Adipose tissue (tissue), 3 donors: Measurements from ENCODE around the gene AMIGO1. TPM values are rescaled to one million over a fixed set of nuclear protein-coding genes. Genes with fewer than 3 reads are reported as not detected.
"Not testable (repeated sequence)": the region's sequence is repeated elsewhere in the genome, so short reads cannot be mapped to it uniquely, and the experiment has no call there.

Experiments used
- H3K27ac ChIP-seq: one replicate; pipeline ENCODE4 v1.5.1; 2013; ENCODE audit warnings: low read depth, low read length
- WGBS, 3 donors: extraction: QIAGEN DNeasy Blood & Tissue Kit; methylation state at CpG; one replicate each; pipeline ENCODE4 v1.1.7; 2013; 5-methylcytosine and 5-hydroxymethylcytosine counted together
- polyA plus RNA-seq, 3 donors: library from polyadenylated mRNA; stranded (reverse); fragments of 200-250 nt; gene quantifications; one replicate each; pipeline ENCODE4 v1.2.3, GENCODE V29; 2013
- donor health status: healthy with polysubstance abuse.
- donor health status: Bipolar disorder and iron deficiency.
- donor health status: healthy.

The AMIGO1 gene
- polyA plus RNA-seq, 3 donors, result 2.1 to 3.8 (median 2.5) TPM

DNA sequence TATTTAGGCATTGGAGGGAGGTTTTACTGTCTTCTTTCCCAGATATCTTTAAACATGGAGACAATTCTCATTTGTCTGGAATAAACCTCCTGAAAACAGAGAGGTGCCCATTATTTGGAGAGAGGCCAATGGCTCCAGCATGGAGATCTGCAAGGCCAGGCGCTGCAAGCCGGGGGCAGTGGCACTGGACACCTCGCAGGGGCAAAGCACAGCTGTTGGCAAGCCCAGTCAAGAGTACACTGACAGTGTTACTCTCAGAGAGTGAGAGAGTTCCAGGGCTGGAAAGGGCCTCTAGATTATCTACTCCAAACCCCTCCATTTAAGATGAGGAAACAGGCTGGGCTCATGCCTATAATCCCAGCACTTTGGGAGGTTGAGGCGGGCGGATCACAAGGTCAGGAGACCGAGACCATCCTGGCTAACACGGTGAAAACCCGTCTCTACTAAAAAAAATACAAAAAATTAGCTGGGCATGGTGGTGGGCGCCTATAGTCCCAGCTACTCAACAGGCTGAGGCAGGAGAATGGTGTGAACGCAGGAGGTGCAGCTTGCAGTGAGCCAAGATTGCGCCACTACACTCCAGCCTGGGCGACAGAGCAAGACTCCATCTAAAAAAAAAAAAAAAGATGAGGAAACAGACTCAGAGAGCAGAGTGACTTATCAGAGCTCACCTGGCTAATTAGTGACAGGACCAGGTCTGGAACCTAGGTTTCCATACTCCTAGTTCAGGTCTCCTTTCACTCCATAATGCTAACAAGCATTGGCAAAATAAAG lies 36.1 kb downstream of the AMIGO1 start:
- not testable (repeated sequence) for H3K27ac ChIP-seq
- WGBS, 3 donors, result 84 to 86% (median 85%) methylated on average over 12 of the region's 12 CpGs

DNA sequence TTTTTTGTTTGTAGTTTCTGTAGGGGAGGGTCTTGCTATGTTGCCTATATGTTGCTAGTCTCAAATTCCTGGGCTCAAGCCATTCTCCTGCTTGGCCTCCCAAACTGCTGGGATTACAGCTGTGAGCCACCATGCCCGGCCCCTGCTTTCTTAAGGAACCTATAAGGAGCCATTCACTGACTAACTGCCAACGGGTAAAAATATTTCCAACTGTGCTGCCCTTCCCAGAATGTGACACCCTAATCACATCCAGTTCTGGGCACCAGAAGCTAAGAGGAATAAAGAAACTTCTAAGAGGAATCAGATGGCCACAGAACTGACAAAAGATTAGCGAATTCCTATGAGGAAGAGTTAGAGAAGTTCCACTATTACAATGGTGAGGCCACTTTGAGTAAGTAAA lies 36.7 kb downstream of the AMIGO1 start:
- 64 to 70% (median 70%) methylated on average over 3 of the region's 3 CpGs for WGBS, 3 donors
- H3K27ac ChIP-seq, result no peak overlapping the region

DNA sequence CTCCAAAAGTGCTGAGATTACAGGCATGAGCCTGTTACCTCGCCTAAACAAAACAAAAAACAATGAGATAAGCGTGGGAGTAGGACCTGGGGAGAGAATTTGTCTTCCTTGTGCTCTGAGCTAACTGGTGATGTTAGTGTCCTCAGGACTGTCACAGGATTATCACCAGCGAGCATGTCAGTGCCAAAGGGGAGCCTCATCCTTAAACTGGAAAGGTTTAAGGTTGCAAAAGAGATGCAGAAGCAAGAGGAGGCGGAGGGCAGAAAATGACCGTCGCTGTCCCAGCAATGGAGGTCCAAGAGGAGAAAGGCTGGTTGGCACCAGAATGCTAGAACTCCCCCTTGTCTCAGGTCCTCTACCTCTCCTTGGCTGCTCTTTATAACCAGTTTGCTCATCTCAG lies 39.3 kb downstream of the AMIGO1 start:
- H3K27ac ChIP-seq, result no peak overlapping the region
- WGBS, 3 donors, result 63 to 68% (median 66%) methylated on average over 6 of the region's 6 CpGs

DNA sequence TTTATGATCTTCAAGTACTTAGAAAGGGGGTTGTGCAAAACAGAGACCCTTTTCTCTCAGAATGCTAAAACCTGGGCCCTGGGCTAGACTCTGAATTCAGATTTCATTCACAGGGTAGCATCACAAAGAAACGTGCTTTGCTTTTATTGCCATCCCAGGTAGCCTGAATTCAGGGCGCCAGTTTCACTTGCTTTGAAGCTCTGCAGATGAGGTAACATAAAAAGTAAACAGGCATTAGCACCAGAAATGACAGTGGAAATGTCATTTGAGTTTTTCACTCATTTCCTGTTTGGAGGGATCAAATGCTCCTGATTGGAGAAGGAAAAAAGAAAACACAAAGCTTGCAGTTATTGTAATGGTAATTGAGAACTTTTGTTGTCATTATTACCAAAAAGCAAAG lies 40.6 kb downstream of the AMIGO1 start:
- WGBS, 3 donors, result 32 to 54% (median 36%) methylated on average over 2 of the region's 2 CpGs
- H3K27ac ChIP-seq, result no peak overlapping the region

DNA sequence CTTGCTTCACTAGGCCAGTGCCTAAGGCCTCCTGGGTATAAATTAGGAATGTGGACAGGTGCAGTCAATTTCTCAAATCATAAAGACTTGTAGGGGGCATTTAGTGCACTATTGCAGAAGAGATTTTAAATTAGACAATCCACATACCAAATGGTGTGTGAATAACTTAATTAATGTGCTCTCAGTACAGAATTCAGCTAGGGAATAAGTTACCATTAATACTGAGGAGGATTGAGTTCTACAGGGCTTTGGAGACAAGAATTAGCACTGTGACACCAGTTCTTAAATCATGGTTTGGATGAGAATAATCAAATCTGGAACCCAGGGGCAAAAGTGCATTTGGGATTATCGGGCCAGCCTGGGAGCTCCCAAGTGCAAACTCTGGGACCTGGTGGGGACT lies 41.5 kb downstream of the AMIGO1 start:
- 92 to 97% (median 94%) methylated on average over 1 of the region's 1 CpG for WGBS, 3 donors
- no peak overlapping the region for H3K27ac ChIP-seq

DNA sequence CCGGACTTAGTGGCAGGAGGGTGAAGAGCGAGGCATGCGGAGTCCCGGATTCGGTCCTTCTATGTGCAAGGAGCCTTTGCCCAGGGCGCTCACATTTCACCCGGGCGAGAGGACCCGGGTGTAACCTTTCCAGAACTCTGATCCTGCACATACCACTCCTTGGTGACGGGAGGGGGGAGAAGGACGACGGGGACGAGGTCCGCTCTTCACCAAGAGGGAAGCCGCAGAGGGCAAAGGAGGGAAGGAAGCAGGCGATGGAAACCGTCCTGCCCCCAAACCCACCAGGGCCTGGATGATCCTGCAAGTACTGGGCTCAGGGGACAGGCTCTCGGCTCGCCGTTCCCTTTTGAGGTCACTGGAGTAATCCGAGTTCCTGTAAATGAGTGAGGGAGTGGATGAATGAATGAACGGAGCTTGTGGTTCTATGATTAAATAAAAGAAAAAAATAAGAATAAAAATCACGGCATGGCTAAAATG lies 42.2 kb downstream of the AMIGO1 start:
- 14 to 15% (median 14%) methylated on average over 23 of the region's 23 CpGs for WGBS, 3 donors

DNA sequence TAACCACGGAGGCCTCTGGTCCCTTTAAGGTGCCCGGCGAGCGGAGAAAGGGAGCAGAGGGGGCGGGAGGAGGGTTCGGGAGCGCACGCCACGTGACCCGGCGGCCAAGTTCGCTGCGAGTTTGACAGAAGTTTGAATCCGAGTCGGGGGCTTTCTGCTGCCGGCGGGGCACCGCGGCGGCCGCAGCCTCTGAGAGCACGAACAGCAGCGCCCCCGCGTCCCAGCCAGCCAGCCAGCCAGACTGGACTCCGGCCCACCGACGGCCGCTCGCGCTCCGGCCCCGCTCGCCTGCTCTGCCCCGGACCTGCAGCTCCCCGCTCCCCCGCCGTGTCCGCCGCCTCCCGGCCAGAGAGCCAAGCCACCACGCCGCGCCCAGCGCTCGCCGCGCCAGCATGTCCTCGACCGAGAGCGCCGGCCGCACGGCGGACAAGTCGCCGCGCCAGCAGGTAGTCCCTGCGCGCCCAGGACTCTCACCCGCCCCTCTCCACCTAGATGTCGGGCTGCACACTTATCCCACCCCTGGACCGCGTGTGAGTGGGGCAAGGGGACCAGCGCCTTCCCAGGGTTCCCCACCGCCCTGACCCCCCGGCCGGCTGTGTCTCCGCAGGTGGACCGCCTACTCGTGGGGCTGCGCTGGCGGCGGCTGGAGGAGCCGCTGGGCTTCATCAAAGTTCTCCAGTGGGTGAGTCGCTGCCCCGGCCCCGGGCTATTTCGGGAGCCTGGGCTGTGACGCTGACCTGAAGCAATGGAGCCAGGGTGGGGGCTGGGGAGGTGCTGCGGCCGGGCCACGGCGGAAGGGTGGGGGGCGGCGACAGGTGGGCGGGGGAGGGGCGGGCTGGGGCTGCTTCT lies 42.9 kb downstream of the AMIGO1 start, which contains the start of gene SYPL2:
TSS of gene SYPL2 (plus strand) at position 95 of the 849 bp plus-strand sequence. CDS start at position 393, 298 bp downstream.
- 1 to 2% (median 1%) methylated on average over 60 to 88 of the region's 88 CpGs for WGBS, 3 donors
- no peak within 1 kb of the TSS for H3K27ac ChIP-seq

More for the DNA sequence above, 42.2 kb downstream of the AMIGO1 start:
- H3K27ac ChIP-seq, result no peak overlapping the region

DNA sequence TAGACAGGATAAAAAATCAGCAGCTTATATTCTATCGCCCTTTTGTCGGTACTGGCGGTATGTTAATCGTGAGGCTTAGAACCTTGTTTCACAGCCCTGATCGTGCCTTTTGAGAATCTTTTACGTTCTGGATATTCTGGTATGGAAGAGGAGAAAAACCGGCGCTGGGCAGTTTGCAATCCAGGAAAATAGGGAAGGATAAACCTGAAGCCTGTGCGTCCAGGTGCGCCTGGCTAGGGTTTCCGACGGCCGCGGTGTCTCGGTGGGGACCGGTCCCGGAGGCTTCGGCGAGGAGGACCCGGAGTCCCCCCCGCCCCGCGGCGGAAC lies 43.4 kb downstream of the AMIGO1 start:
- 2 to 8% (median 6%) methylated on average over 24 of the region's 24 CpGs for WGBS, 3 donors

DNA sequence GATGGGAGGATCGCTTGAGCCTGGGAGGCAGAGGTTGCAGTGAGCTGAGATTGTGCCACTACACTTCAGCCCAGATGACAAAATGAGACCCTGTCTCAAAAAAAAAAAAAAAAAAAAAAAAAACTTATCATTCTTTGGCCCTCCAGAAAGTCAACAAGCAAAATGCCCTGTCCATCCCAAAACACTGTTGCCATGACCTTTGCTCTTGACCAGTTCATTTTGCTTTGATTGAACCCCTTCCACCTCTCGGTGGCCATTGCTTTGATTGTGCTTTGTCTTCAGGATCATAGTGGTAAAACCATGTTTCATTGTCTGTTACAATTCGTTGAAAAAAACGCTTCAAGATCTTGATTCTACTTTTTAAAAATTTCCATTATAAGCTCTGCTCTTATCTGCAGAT lies 51.7 kb downstream of the AMIGO1 start:
- 61 to 89% (median 82%) methylated on average over 4 of the region's 4 CpGs for WGBS, 3 donors
- H3K27ac ChIP-seq, result no peak overlapping the region

More for the DNA sequence above, 43.4 kb downstream of the AMIGO1 start:
- H3K27ac ChIP-seq, result no peak overlapping the region

DNA sequence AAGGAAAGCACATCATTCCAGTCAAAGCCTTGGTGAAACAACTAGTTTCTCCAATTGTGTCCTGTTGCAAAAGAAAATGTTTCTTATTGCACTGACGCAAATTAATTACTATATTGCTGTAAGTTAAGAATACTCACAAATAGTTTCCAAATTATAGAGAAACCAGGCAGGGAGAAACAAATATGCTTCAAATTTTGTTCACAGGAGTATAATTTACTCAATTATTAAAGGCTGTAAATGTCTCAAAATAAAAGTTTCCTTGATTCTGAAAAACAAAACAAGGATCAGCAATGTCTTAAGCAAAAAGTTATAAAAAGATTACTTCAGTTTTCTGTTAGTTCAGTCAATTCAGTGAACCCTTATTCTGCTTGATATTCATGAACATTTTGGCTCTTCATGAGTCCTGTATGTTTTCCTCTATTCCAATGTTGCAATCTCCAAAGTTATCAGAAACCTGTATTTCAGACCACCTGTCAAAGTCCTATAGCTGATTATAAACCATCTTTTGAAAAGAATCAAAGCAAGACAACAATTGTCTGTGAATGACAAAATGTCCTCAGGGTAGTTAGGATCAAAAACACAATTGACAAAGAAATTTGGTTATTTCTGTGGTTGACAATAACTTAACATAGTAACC lies 54.9 kb downstream of the AMIGO1 start:
- H3K27ac ChIP-seq, result no peak overlapping the region
- WGBS, 3 donors, result 91 to 98% (median 97%) methylated on average over 1 of the region's 1 CpG

Other genes starting within 250 kb of the AMIGO1 start
- gene PSRC1, start 226.6 kb downstream of the AMIGO1 start, polyA plus RNA-seq, result 1 to 10 TPM in 2 of 3 donors, under 1 TPM in 1; 0.98 to 2.9 (median 1.1) TPM
- under 1 TPM; 0.06 to 0.34 (median 0.19) TPM for gene MYBPHL, start 202.7 kb downstream of the AMIGO1 start, polyA plus RNA-seq
- gene SORT1, start 111.8 kb downstream of the AMIGO1 start, polyA plus RNA-seq, result 10 to 100 TPM; 13.2 to 47.9 (median 24.6) TPM
- gene PSMA5, start 83.3 kb downstream of the AMIGO1 start, polyA plus RNA-seq, result 10 to 100 TPM; 28.5 to 47.2 (median 33.9) TPM
- 1 to 10 TPM; 1.2 to 2.5 (median 2.1) TPM for gene SYPL2, start 43.2 kb downstream of the AMIGO1 start, polyA plus RNA-seq
- gene ATXN7L2, start 25.8 kb downstream of the AMIGO1 start, polyA plus RNA-seq, result 1 to 10 TPM; 2.6 to 4.0 (median 3.2) TPM
- 1 to 10 TPM; 4.8 to 9.1 (median 5.0) TPM for gene CYB561D1, start 15.6 kb downstream of the AMIGO1 start, polyA plus RNA-seq
- gene GPR61, start 30.1 kb upstream of the AMIGO1 start, polyA plus RNA-seq, result not detected
- 1 to 10 TPM; 2.5 to 4.8 (median 4.1) TPM for gene GNAI3, start 38.9 kb upstream of the AMIGO1 start, polyA plus RNA-seq
- under 1 TPM in 1 of 3 donors, not detected in 2; 0.07 TPM for gene GNAT2, start 109.9 kb upstream of the AMIGO1 start, polyA plus RNA-seq
- gene AMPD2, start 110.1 kb upstream of the AMIGO1 start, polyA plus RNA-seq, result 10 to 100 TPM; 18.3 to 26.0 (median 19.5) TPM
- 10 to 100 TPM; 14.5 to 33.8 (median 32.8) TPM for gene GSTM4, start 146.4 kb upstream of the AMIGO1 start, polyA plus RNA-seq
- 10 to 100 TPM; 21.4 to 93.2 (median 74.8) TPM for gene GSTM2, start 158.3 kb upstream of the AMIGO1 start, polyA plus RNA-seq
- 10 to 100 TPM in 2 of 3 donors, not detected in 1; 35.4 to 94.6 TPM for gene GSTM1, start 178.1 kb upstream of the AMIGO1 start, polyA plus RNA-seq
- 10 to 100 TPM in 1 of 3 donors, 1 to 10 TPM in 1, under 1 TPM in 1; 0.84 to 62.9 (median 5.8) TPM for gene GSTM5, start 202.5 kb upstream of the AMIGO1 start, polyA plus RNA-seq
- 100 to 1,000 TPM in 1 of 3 donors, 10 to 100 TPM in 2; 38.6 to 215 (median 51.8) TPM for gene GSTM3, start 231.3 kb upstream of the AMIGO1 start, polyA plus RNA-seq